ENCODE results near the gene KRT16.

GRCh38 chr17:41578538-41578937 lies 34.0 kb downstream of the KRT16 start:
- TF ChIP-seq CTCF (IDR thresholded peaks at IDR 0.05; ENCODE audit: borderline replicate concordance, extremely low read depth, low read length, poor library complexity, severe bottlenecking) (no peak), EZH2 (IDR thresholded peaks at IDR 0.05; ENCODE audit: borderline replicate concordance, low read depth, low read length, severe bottlenecking) (no peak)
